ENCODE results near the gene TCEAL3. TPM values are rescaled to one million over a fixed set of nuclear protein-coding genes. Genes with fewer than 3 reads are reported as not detected.

TCEAL3 gene
- total RNA-seq: 18.3 TPM

GRCh38 chrX:103607364-103608305 is at the start of gene TCEAL3:
TSS of gene TCEAL3 (plus strand) at chrX:103607963. CDS start at chrX:103609065, 1,102 bp downstream.

GRCh38 chrX:103585411-103586313 is 22.1 kb upstream of the TCEAL3 start, which contains the start of gene TCEAL4:
TSS of gene TCEAL4 (plus strand) at chrX:103585515. CDS start at chrX:103586676, 1,161 bp downstream.

GRCh38 chrX:103628386-103629317 is 20.9 kb downstream of the TCEAL3 start, which contains the start of gene TCEAL1:
TSS of gene TCEAL1 (plus strand) at chrX:103628975. CDS start at chrX:103629917, 942 bp downstream.

Other genes with a start within 250 kb of the TCEAL3 start
- gene BEX3, start 231.4 kb upstream of the TCEAL3 start, total RNA-seq: 190 TPM
- 0.77 TPM for gene RAB40A, start 88.5 kb upstream of the TCEAL3 start, total RNA-seq
- gene TCEAL4, start 22.4 kb upstream of the TCEAL3 start, total RNA-seq: 68.3 TPM
- gene TCEAL1, start 21.0 kb downstream of the TCEAL3 start, total RNA-seq: 38.8 TPM
- 295 TPM for gene MORF4L2, start 78.7 kb downstream of the TCEAL3 start, total RNA-seq
- not detected for gene TMEM31, start 102.9 kb downstream of the TCEAL3 start, total RNA-seq
- 123 TPM for gene PLP1, start 168.9 kb downstream of the TCEAL3 start, total RNA-seq
- gene RAB9B, start 224.3 kb downstream of the TCEAL3 start, total RNA-seq: 18.5 TPM

Data from camera-type eye (tissue), 1 donor.